SK-N-MC (cell line): Measurements from ENCODE around the gene SMO.
"Not testable (repeated sequence)": the region's sequence is repeated elsewhere in the genome, so short reads cannot be mapped to it uniquely, and the experiment has no call there.

Experiments
- DNase-seq: peaks from one replicate; pipeline ENCODE4 v3.0.0-alpha.2; 2011; ENCODE audit warnings: low read depth, low spot score
- H3K27ac ChIP-seq: fragments of 200-600 bp; sonication (generic); 2 replicates; pipeline ENCODE4 v1.5.1; 2016; ENCODE audit warnings: mixed run types
- H3K36me3 ChIP-seq: fragments of 200-600 bp; sonication (generic); 2 replicates; pipeline ENCODE4 v1.6.1; 2017; ENCODE audit warnings: antibody characterized with exemption, low read length, mixed read lengths; ENCODE audit not compliant: insufficient read depth
- H3K4me3 ChIP-seq: fragments of 200-600 bp; sonication (generic); 2 replicates; pipeline ENCODE4 v1.5.1; 2016
- H3K9ac ChIP-seq: fragments of 200-600 bp; sonication (generic); 2 replicates; pipeline ENCODE4 v1.8.0; 2017; ENCODE audit warnings: mixed run types, mixed read lengths; ENCODE audit not compliant: insufficient read length
- H3K9me3 ChIP-seq: fragments of 200-600 bp; sonication (generic); 2 replicates; pipeline ENCODE4 v1.6.1; 2017; ENCODE audit warnings: low read depth, mild to moderate bottlenecking, antibody characterized with exemption, low read length, moderate library complexity, mixed read lengths
- EZH2 ChIP-seq: fragments of 200-600 bp; sonication (generic); IDR thresholded peaks from one replicate; pipeline ENCODE4 v1.6.1; 2017; ENCODE audit warnings: antibody characterized with exemption
- FOXP2 ChIP-seq: optimal IDR thresholded peaks from 2 replicates; pipeline ENCODE3; 2011; ENCODE audit warnings: mild to moderate bottlenecking, moderate library complexity; ENCODE audit not compliant: insufficient read depth; ENCODE audit errors: extremely low read length, control extremely low read depth
- POLR2AphosphoS5 ChIP-seq: IDR thresholded peaks from 2 replicates; pipeline ENCODE4 v1.6.1; 2012; ENCODE audit warnings: mild to moderate bottlenecking, low read depth, low read length, borderline replicate concordance

The SMO gene

DNA sequence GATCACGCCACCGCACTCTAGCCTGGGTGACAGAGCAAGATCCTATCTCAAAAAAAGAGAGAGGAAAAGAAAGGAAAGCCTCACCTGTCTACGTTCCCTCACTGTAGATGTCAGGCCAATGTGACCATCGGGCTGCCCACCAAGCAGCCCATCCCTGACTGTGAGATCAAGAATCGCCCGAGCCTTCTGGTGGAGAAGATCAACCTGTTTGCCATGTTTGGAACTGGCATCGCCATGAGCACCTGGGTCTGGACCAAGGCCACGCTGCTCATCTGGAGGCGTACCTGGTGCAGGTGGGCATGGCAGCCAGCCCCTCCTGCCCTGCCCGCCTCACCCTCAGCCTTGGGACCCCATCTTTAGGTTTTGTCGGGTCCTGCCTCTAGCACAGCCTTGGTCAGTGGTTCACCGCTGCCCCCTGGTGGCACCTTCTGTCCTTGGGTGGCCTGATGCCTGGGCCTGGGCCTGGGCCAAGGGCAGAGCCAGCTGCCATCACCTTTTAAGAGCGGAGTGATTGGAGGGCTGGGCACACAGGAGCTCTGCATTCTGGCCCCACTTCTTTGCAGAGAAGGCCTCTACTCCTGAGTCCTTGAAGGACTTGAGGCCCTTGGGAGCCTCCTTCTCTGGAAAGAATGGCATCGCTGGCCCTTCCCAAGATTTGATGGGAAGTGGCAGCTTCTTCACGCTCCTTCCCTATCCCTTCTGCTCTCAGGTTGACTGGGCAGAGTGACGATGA lies 22.0 kb downstream of the SMO start:
- H3K4me3 ChIP-seq, result no peak overlapping the region
- DNase-seq, result no peak
- TF ChIP-seq FOXP2 (no peak), POLR2AphosphoS5 (no peak), EZH2 (no peak)
- H3K9me3 ChIP-seq, result no peaks in the 10 kb centered on the region
- H3K27ac ChIP-seq, result peak overlapping the region; percentile 6; the same call in 1 of the 2 replicates
- H3K36me3 ChIP-seq, result peaks cover 37% of the 10 kb centered on the region; the same call in 1 of the 2 replicates
- no peak overlapping the region for H3K9ac ChIP-seq

DNA sequence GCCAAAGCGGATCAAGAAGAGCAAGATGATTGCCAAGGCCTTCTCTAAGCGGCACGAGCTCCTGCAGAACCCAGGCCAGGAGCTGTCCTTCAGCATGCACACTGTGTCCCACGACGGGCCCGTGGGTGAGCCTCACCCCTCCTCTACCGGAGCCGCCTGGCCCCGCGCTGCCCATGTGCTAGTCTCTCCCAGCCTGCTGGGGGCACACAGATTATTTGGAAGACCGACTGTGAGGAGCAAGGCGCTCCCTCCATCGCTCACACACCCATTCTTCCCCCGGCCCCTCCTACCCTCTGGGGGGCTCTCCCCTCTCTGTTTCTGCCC lies 22.5 kb downstream of the SMO start:
- peaks cover 36% of the 10 kb centered on the region; the same call in 1 of the 2 replicates for H3K36me3 ChIP-seq
- H3K9me3 ChIP-seq, result no peaks in the 10 kb centered on the region
- no peak overlapping the region for H3K27ac ChIP-seq

GRCh38 chr7:129212126-129212525 lies 23.7 kb downstream of the SMO start:
- no peak for TF ChIP-seq FOXP2
- no peak for TF ChIP-seq EZH2
- TF ChIP-seq POLR2AphosphoS5, result no peak
- H3K36me3 ChIP-seq, result peaks cover 30% of the 10 kb centered on the region; the same call in 1 of the 2 replicates
- no peak overlapping the region for H3K27ac ChIP-seq
- no peaks in the 10 kb centered on the region for H3K9me3 ChIP-seq
- H3K9ac ChIP-seq, result no peak overlapping the region
- no peak for DNase-seq
- H3K4me3 ChIP-seq, result no peak overlapping the region

More for the DNA sequence above, 22.5 kb downstream of the SMO start:
- Histone ChIP-seq H3K9ac (no peak overlapping the region), H3K4me3 (no peak overlapping the region)
- TF ChIP-seq FOXP2 (no peak), POLR2AphosphoS5 (no peak), EZH2 (no peak)
- DNase-seq, result no peak

DNA sequence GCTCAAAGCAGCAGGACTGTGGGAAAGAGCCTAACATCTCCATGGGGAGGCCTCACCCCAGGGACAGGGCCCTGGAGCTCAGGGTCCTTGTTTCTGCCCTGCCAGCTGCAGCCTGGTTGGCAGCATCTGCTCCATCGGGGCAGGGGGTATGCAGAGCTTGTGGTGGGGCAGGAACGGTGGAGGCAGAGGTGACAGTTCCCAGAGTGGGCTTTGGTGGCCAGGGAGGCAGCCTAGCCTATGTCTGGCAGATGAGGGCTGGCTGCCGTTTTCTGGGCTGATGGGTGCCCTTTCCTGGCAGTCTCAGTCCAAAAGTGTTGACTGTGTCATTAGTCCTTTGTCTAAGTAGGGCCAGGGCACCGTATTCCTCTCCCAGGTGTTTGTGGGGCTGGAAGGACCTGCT lies 24.2 kb downstream of the SMO start:
- H3K9ac ChIP-seq, result no peak overlapping the region
- TF ChIP-seq POLR2AphosphoS5 (no peak), FOXP2 (no peak), EZH2 (no peak)
- H3K27ac ChIP-seq, result no peak overlapping the region
- DNase-seq, result no peak
- H3K4me3 ChIP-seq, result no peak overlapping the region
- H3K36me3 ChIP-seq, result peaks cover 30% of the 10 kb centered on the region; the same call in 1 of the 2 replicates
- H3K9me3 ChIP-seq, result no peaks in the 10 kb centered on the region

DNA sequence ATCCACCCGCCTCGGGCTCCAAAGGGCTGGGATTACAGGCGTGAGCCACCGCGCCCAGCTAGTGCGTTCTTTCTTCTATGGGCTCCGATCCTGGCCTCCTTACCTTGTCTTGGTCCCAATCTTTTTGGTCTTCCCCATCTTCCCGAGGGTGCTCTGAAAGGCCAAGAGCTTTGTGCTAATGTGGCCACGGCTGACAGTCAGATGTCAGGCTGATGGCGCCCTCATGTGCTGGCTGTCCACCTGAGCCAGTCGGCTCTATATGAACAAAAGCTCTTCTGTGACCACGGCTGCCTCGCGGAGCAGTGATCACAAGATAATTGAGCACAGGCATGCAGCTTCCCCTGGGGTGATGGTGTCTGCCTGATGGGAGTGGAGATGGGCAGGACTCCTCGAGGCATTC lies 25.4 kb downstream of the SMO start:
- TF ChIP-seq EZH2, result no peak
- TF ChIP-seq POLR2AphosphoS5, result no peak
- TF ChIP-seq FOXP2, result no peak
- Histone ChIP-seq H3K4me3 (no peak overlapping the region), H3K9ac (no peak overlapping the region), H3K27ac (no peak overlapping the region), H3K36me3 (peaks cover 28% of the 10 kb centered on the region; the same call in 1 of the 2 replicates), H3K9me3 (no peaks in the 10 kb centered on the region)
- DNase-seq, result no peak

GRCh38 chr7:129215691-129216090 lies 27.3 kb downstream of the SMO start:
- not testable (repeated sequence) for H3K27ac ChIP-seq, H3K4me3 ChIP-seq, H3K9me3 ChIP-seq, H3K9ac ChIP-seq, DNase-seq
- peaks cover 14% of the 10 kb centered on the region; the same call in 1 of the 2 replicates for H3K36me3 ChIP-seq

DNA sequence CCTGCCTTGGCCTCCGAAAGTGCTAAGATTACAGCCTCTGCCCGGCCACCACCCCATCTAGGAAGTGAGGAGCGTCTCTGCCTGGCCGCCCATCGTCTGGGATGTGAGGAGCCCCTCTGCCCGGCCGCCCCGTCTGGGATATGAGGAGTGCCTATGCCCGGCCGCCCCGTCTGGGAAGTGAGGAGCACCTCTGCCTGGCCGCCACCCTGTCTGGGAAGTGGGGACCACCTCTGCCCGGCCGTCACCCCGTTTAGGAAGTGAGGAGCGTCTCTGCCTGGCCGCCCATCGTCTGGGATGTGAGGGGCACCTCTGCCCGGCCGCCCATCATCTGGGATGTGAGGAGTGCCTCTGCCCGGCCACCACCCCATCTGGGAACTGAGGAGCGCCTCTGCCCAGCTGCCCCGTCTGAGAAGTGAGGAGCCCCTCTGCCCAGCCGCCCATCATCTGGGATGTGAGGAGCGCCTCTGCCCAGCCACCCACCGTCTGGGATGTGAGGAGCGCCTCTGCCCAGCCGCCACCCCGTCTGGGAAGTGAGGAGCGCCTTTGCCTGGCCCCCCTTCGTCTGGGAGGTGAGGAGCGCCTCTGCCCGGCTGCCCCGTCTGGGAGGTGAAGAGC lies 27.8 kb downstream of the SMO start:
- not testable (repeated sequence) for DNase-seq, H3K9me3 ChIP-seq, H3K4me3 ChIP-seq, H3K36me3 ChIP-seq, H3K9ac ChIP-seq, H3K27ac ChIP-seq

GRCh38 chr7:129216821-129217416 lies 28.5 kb downstream of the SMO start:
- not testable (repeated sequence) for H3K9me3 ChIP-seq, H3K4me3 ChIP-seq, H3K27ac ChIP-seq, DNase-seq, H3K9ac ChIP-seq, H3K36me3 ChIP-seq

DNA sequence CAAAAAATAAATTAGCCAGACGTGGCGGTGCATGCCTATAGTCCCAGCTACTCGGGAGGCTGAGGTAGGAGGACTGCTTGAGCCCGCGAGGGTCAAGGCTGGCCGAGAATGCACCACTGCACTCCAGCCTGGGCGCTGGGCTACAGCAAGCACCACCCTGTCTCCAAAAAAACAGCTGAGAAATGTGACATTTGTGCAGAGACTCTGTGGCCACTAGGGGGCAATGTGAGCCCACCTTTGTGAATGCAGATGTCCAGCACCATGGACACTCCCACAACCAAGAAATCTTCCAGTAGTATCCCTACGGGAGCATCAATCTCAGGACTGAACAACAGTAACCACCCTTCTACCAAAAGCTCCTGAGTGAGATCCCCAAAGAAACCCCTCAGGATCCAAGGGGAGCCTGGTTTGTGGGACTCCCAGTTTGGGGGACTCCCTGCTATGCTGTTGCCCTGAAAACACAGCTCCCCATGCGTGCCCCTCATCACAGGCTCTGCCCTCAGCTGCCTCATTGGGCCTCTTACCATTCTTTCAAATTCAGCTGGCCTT lies 30.2 kb downstream of the SMO start:
- peak; percentile 42 for DNase-seq
- no peak overlapping the region for H3K27ac ChIP-seq
- no peak overlapping the region for H3K9ac ChIP-seq
- TF ChIP-seq POLR2AphosphoS5 (no peak), EZH2 (no peak), FOXP2 (no peak)
- no peak overlapping the region for H3K4me3 ChIP-seq
- H3K36me3 ChIP-seq, result no peaks in the 10 kb centered on the region
- H3K9me3 ChIP-seq, result no peaks in the 10 kb centered on the region

DNA sequence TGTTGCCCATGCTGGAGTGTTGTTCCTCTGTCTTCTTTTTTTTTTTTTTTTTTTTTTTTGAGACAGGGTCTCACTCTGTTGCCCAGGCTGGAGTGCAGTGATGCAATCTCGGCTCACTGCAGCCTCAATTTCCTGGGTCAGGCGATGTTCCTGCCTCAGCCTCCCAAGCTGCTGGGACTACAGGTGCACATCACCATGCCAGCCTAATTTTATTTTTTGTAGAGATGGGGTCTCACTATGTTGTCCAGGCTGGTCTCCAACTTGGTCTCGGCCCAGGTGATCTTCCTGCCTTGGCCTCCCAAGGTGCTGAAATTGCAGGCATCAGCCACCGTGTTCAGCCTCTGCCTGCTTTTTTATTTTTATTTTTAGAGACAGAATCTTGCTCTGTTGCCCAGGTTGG lies 30.7 kb downstream of the SMO start:
- not testable (repeated sequence) for DNase-seq, H3K27ac ChIP-seq, H3K9ac ChIP-seq, H3K36me3 ChIP-seq, H3K9me3 ChIP-seq, H3K4me3 ChIP-seq
